BLaER1 treated with 17β-estradiol and CSF1 and Interleukin-3, amounts not matched to agents 10 nM and 100 nM (cell line): ENCODE measurements around the gene NKTR.
"Not testable (repeated sequence)": the region's sequence is repeated elsewhere in the genome, so short reads cannot be mapped to it uniquely, and the experiment has no call there.

Source experiments
- H3K27ac ChIP-seq, 11 experiments: shearing (Covaris generic); formaldehyde crosslinking; 2 replicates each; pipeline ENCODE4 v1.8.1; 2022
- H3K27me3 ChIP-seq, 11 experiments: shearing (Covaris generic); formaldehyde crosslinking; 2 replicates each; pipeline ENCODE4 v1.8.1; 2022
- H3K36me3 ChIP-seq, 11 experiments: shearing (Covaris generic); formaldehyde crosslinking; 2 replicates each; pipeline ENCODE4 v1.8.1; 2022
- H3K4me1 ChIP-seq, 10 experiments: shearing (Covaris generic); formaldehyde crosslinking; 2 replicates each; pipeline ENCODE4 v1.8.1; 2022
- H3K4me2 ChIP-seq, 11 experiments: shearing (Covaris generic); formaldehyde crosslinking; 2 replicates each; pipeline ENCODE4 v1.8.1; 2022
- H3K4me3 ChIP-seq, 10 experiments: shearing (Covaris generic); formaldehyde crosslinking; 2 replicates each; pipeline ENCODE4 v1.8.1; 2022
- H3K9ac ChIP-seq, 11 experiments: shearing (Covaris generic); formaldehyde crosslinking; 2 replicates each; pipeline ENCODE4 v1.8.1; 2022
- H3K9me3 ChIP-seq, 11 experiments: shearing (Covaris generic); formaldehyde crosslinking; replicated peaks in 1 of 11; 2 replicates each; pipeline ENCODE4 v1.8.1; 2022
- H4K20me1 ChIP-seq, 11 experiments: shearing (Covaris generic); formaldehyde crosslinking; 2 replicates each; pipeline ENCODE4 v1.8.1; 2022
- Cebpa-rat ChIP-seq, 11 experiments: shearing (Covaris generic); IDR thresholded peaks; 2 replicates each; pipeline ENCODE4 v1.8.1; 2022

NKTR gene

DNA sequence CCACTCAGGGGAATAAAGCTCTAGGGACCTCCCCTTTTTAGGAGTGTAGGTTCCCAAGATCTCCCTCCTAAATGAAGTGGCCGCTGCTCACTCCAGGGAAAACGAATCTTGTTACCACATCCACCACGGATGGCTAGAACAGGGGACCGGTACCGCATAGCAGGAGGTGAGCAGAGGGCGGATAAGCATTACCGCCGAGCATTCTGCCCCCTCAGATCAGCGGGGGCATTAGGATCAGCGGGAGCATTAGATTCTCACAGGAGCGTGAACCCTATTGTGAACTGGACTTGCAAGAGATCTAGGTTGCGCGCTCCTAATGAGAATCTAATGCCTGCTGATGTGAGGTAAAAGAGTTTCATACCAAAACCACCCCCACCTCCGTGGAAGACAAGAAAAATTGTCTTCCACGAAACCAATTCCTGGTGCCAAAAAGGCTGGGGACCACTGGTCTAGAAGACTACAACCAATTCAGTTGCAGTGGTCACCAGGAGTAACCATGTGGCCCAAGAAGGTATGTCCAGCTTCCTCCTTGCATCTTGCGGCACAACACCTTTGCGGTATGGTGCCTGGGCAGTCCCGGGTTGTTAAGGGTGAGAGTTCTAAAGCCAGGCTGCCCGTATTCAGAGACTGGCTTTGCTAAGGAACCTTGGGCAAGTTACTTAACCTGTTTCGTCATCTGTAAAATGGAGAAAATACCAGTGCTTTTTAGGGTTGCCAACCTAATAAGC is 10.9 kb upstream of the NKTR start:
- H3K9ac ChIP-seq: peak overlapping the region in 10 of 11 experiments; percentile 67 to 92 (median 88); a peak in 18 of 22 replicates
- H3K4me3 ChIP-seq: peak overlapping the region; percentile 63 to 91 (median 74); a peak in 19 of 20 replicates
- H3K36me3 ChIP-seq: peaks cover 13 to 30% (median 26%) of the 10 kb centered on the region in 11 experiments
- TF ChIP-seq Cebpa-rat (IDR thresholded peaks at IDR 0.05): no peak
- peak overlapping the region; percentile 76 to 90 (median 84) for H3K4me2 ChIP-seq
- peak overlapping the region in 9 of 11 experiments; percentile 57 to 94 (median 89); a peak in 16 of 22 replicates for H3K27ac ChIP-seq
- H4K20me1 ChIP-seq: peaks cover 0 to 30% (median 8%) of the 10 kb centered on the region in 11 experiments; a peak in 9 of 22 replicates
- no peaks in the 10 kb centered on the region for H3K9me3 ChIP-seq
- peaks cover 31 to 42% (median 37%) of the 10 kb centered on the region in 10 experiments for H3K4me1 ChIP-seq
- no peaks in the 10 kb centered on the region for H3K27me3 ChIP-seq

DNA sequence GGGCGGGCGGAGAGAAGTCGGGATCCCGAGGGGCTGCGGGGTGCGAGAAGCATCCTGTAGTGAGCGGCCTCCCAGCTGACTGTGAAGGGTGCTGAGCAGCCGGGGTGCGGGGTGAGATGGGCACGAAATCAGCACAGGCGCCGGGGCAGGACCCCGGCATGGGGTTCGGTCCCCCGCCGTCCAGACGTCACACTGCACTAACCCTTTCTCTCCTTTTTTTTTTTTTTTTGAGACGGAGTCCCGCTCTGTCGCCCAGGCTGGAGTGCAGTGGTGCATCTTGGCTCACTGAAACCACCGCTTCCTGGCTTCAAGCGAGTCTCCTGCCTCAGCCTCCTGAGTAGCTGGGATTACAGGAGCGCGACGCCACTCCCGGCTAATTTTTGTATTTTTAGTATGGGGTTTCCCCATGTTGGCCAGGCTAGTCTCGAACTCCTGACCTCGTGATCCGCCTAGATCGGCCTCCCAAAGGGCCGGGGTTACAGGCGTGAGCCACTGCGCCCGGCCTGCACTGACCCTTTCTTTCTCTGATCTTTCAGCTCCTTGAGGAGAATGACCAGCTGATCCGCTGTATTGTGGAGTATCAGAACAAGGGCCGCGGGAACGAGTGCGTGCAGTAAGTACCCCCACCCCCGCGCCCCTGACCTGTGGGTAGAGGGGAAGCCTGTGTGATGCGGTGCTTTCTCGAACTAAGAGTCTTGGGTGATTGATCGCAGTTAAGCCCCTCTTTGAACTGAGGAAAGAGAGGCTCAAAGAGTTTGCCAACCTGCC is 9.3 kb upstream of the NKTR start:
- no peak for TF ChIP-seq Cebpa-rat (IDR thresholded peaks at IDR 0.05)
- Histone ChIP-seq H3K4me1 (peaks cover 31 to 42% (median 38%) of the 10 kb centered on the region in 10 experiments), H3K36me3 (peaks cover 17 to 46% (median 42%) of the 10 kb centered on the region in 11 experiments)

DNA sequence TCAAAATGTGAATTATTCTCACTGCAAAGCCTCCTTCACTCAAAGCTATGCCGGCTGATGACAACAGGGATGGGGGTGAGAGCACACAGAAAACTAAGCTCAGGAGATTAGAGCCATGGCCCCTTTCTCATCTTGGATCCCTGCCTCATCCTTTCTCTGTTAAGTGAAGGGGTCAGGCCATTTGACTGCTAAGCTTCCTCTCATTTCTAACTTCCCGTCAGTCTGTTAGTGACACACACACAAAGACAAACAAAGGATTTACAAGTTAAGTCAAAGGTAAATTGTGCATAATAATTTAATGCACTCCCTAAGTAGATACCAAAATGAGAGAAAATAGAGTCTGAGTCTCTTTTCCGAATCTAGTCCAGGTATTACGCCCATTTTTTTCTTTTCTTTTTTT is 8.7 kb upstream of the NKTR start:
- TF ChIP-seq Cebpa-rat (IDR thresholded peaks at IDR 0.05): no peak
- Histone ChIP-seq H3K4me2 (peak overlapping the region; percentile 86 to 100 (median 90)), H3K27me3 (no peaks in the 10 kb centered on the region), H3K36me3 (peaks cover 17 to 53% (median 48%) of the 10 kb centered on the region in 11 experiments), H3K27ac (peak overlapping the region; percentile 64 to 94 (median 89); a peak in 21 of 22 replicates), H3K9me3 (no peaks in the 10 kb centered on the region), H4K20me1 (peaks cover 0 to 38% (median 8%) of the 10 kb centered on the region in 11 experiments; a peak in 9 of 22 replicates), H3K4me3 (peak overlapping the region; percentile 63 to 91 (median 74)), H3K9ac (peak overlapping the region; percentile 75 to 92 (median 90)), H3K4me1 (peaks cover 31 to 42% (median 38%) of the 10 kb centered on the region in 10 experiments)

More for the DNA sequence above, 9.3 kb upstream of the NKTR start:
- peak overlapping the region; percentile 86 to 100 (median 90) for H3K4me2 ChIP-seq
- H3K9ac ChIP-seq: peak overlapping the region; percentile 75 to 92 (median 90)
- no peaks in the 10 kb centered on the region for H3K9me3 ChIP-seq
- no peaks in the 10 kb centered on the region for H3K27me3 ChIP-seq
- H3K4me3 ChIP-seq: peak overlapping the region; percentile 63 to 91 (median 74)
- peak overlapping the region; percentile 64 to 94 (median 89) for H3K27ac ChIP-seq
- peaks cover 0 to 38% (median 8%) of the 10 kb centered on the region in 11 experiments; a peak in 9 of 22 replicates for H4K20me1 ChIP-seq

DNA sequence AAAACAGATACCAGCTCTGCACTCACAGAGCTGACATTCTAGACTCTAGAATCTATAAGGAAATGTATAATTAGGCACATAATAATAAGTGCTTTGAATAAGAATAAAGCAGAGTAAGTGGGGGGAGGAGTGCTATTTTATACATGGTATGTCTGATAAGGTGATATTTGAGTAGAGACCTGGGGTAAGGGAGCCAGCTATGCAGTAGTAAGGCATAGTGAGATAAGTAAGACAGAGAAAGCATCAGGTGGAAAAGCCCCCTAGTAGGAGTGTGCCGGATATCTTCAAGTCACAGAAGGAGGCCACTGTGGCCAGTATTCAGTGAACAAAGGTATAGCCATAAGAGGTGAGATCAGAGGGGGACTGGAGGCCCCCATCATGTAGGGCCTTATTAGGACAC is 6.9 kb upstream of the NKTR start:
- H3K4me3 ChIP-seq: no peak overlapping the region
- no peaks in the 10 kb centered on the region for H3K27me3 ChIP-seq
- TF ChIP-seq Cebpa-rat (IDR thresholded peaks at IDR 0.05): no peak
- H3K4me2 ChIP-seq: peak overlapping the region; percentile 86 to 100 (median 90); a peak in 20 of 22 replicates
- H3K9ac ChIP-seq: no peak overlapping the region
- peaks cover 0 to 38% (median 8%) of the 10 kb centered on the region in 11 experiments; a peak in 9 of 22 replicates for H4K20me1 ChIP-seq
- H3K27ac ChIP-seq: no peak overlapping the region
- H3K4me1 ChIP-seq: peaks cover 31 to 44% (median 38%) of the 10 kb centered on the region in 10 experiments
- peaks cover 0 to 9% (median 0%) of the 10 kb centered on the region in 11 experiments; a peak in 2 of 22 replicates for H3K9me3 ChIP-seq
- H3K36me3 ChIP-seq: peaks cover 20 to 66% (median 57%) of the 10 kb centered on the region in 11 experiments

DNA sequence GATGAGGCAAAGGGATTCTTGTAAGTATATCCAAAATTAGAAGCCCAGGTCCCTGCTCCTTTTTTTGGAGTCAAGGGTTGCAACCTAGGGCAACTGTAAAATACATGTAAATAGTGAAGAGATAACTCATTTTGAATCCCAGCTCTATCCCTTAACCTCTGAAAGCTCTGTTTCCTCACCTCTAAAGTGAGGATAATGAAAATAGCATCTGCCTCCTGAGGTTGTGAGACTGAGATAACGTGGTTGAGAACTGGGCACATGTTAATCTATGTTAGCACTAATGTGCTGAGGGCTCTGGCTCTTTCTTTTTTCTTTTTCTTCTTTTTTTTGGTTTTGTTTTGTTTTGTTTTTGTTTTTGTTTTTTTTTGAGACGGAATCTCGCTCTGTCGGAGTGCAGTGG is 4.8 kb upstream of the NKTR start:
- no peak overlapping the region for H3K4me3 ChIP-seq
- H3K4me1 ChIP-seq: peaks cover 18 to 51% (median 32%) of the 10 kb centered on the region in 10 experiments
- no peak overlapping the region for H3K9ac ChIP-seq
- H3K27ac ChIP-seq: no peak overlapping the region
- peaks cover 20 to 66% (median 57%) of the 10 kb centered on the region in 11 experiments for H3K36me3 ChIP-seq
- no peak for TF ChIP-seq Cebpa-rat (IDR thresholded peaks at IDR 0.05)
- peaks cover 0 to 9% (median 0%) of the 10 kb centered on the region in 11 experiments; a peak in 2 of 22 replicates for H3K9me3 ChIP-seq
- H3K27me3 ChIP-seq: no peaks in the 10 kb centered on the region
- H4K20me1 ChIP-seq: peaks cover 0 to 38% (median 8%) of the 10 kb centered on the region in 11 experiments; a peak in 9 of 22 replicates
- H3K4me2 ChIP-seq: no peak overlapping the region

DNA sequence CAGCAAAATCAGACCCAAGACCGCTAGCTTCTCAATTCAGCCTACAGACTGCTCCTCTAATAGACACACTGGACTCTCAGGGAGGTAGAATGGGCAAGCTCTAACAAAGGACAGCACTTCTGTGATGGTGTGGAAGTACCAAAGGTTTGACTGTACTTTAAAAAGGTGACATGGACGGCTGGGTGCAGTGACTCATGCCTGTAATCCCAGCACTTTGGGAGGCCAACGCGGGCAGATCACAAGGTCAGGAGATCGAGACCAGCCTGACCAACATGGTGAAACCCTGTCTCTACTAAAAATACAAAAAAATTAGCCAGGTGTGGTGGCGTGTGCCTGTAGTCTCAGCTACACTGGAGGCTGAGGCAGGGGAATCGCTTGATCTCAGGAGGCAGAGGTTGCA is 3.4 kb upstream of the NKTR start:
- Histone ChIP-seq H3K4me1 (peaks cover 16 to 47% (median 30%) of the 10 kb centered on the region in 10 experiments), H4K20me1 (peaks cover 0 to 41% (median 14%) of the 10 kb centered on the region in 11 experiments; a peak in 16 of 22 replicates), H3K36me3 (peaks cover 20 to 61% (median 56%) of the 10 kb centered on the region in 11 experiments)
- not testable (repeated sequence) for H3K27me3 ChIP-seq, H3K4me3 ChIP-seq, H3K27ac ChIP-seq, H3K4me2 ChIP-seq, H3K9ac ChIP-seq, H3K9me3 ChIP-seq

DNA sequence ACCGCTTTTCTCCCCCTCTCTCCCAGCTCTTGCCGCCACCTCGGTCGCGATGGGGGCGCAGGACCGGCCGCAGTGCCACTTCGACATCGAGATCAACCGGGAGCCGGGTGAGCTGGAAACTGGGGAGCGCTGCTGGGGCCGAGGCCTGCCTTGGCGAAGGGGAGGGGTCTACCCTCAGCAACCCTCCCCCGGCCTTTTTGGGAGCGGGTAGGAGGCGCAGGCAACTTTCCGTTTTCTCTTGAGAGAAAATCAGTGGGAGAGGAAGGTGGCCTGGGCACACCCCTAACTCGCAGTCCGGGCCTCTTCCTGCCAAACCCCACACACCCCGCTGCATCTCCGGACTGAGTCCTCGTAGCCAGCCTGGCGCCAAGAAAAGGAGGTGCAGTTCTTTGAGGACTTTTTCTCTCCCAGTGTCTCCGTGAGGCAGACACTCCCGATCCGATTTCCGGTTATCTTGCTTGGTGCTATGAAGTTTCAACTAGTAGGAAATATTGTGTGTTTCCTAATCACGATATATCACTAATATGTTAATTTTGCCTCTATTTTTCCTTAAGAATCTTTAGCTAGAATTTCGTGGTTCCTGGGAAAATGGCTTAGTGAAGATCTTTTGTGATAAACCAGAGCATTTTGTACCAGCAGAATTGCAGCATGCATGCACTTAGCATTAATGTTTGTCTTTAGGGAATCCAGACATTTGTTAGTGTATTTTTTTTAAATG is 631 bp downstream of the NKTR start:
- Histone ChIP-seq H3K27me3 (no peaks in the 10 kb centered on the region), H3K4me2 (peak overlapping the region; percentile 75 to 97 (median 83)), H3K4me1 (peaks cover 7 to 51% (median 26%) of the 10 kb centered on the region in 10 experiments), H3K9ac (peak overlapping the region; percentile 84 to 96 (median 90)), H3K9me3 (peaks cover 6 to 23% (median 15%) of the 10 kb centered on the region in 11 experiments), H3K27ac (peak overlapping the region; percentile 81 to 96 (median 92)), H3K36me3 (peaks cover 36 to 61% (median 53%) of the 10 kb centered on the region in 11 experiments), H3K4me3 (peak overlapping the region; percentile 66 to 91 (median 82)), H4K20me1 (peaks cover 15 to 48% (median 36%) of the 10 kb centered on the region in 11 experiments; a peak in 18 of 22 replicates)
- TF ChIP-seq Cebpa-rat (IDR thresholded peaks at IDR 0.05): no peak
